Right atrium auricular region (tissue), 2 donors: ENCODE data around the gene GRM7. TPM values are rescaled to one million over a fixed set of nuclear protein-coding genes. Genes with fewer than 3 reads are reported as not detected.

Experiments
- DNase-seq: peaks from one replicate; pipeline ENCODE4 v3.0.0-alpha.2; 2019; ENCODE audit warnings: low spot score
- H3K27ac ChIP-seq, 2 donors: fragments of 200-600 bp; sonication (generic); 1 replicate in 1 of 2; 2 replicates in 1 of 2; pipeline ENCODE4 v1.5.1; 2016 to 2019
- H3K27me3 ChIP-seq, 2 donors: fragments of 200-600 bp; sonication (generic); one replicate each; pipeline versions ENCODE4 v1.5.1 to v1.6.0; 2017 to 2019
- H3K36me3 ChIP-seq: fragments of 200-600 bp; sonication (generic); one replicate; pipeline ENCODE4 v1.5.1; 2016
- H3K4me1 ChIP-seq, 2 donors: fragments of 200-600 bp; sonication (generic); one replicate each; pipeline versions ENCODE4 v1.5.1 to v1.6.0; 2017 to 2019
- H3K4me3 ChIP-seq, 2 donors: fragments of 200-600 bp; sonication (generic); 1 replicate in 1 of 2; 2 replicates in 1 of 2; pipeline ENCODE4 v1.5.1; 2017 to 2019; ENCODE audit warnings: mild to moderate bottlenecking in 1 of 2, moderate library complexity in 1 of 2
- H3K9me3 ChIP-seq, 2 donors: fragments of 200-600 bp; sonication (generic); one replicate each; pipeline ENCODE4 v1.5.1; 2019
- total RNA-seq, 2 donors: library from RNA; depleted of rRNA; stranded (reverse); fragments of >200 nt; gene quantifications; one replicate each; pipeline ENCODE4 v1.1.0, GENCODE V29; 2016
- TF ChIP-seq, protein P1 (sequence below), 2 donors: fragments of 200-600 bp; sonication (generic); IDR thresholded peaks; one replicate each; pipeline ENCODE4 v1.5.1; 2019; ENCODE audit warnings: antibody characterized with exemption in 2 of 2

The GRM7 gene
- total RNA-seq, 2 donors from 2014 or later = not detected

DNA sequence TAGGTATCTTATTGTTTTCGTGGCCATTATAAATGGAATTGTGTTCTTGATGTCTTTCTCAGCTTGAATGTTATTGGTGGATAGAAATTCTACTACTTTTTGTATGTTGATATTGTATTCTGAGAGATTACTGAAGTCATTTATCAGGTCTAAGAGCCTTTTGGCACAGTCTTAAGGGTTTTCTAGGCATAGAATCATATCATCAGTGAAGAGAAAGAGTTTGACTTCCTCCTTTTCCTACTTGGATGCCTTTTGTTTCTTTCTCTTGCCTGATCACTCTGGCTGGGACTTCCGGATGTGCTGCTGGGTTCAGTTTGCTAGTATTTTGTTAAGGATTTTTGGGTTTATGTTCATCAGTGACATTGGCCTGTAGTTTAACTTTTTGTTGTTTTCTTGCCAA is 527.1 kb downstream of the GRM7 start:
- H3K9me3 ChIP-seq = no peaks in the 10 kb centered on the region
- no peak overlapping the region for H3K4me3 ChIP-seq
- no peaks in the 10 kb centered on the region for H3K4me1 ChIP-seq
- H3K27ac ChIP-seq = no peak overlapping the region
- no peaks in the 10 kb centered on the region for H3K36me3 ChIP-seq
- H3K27me3 ChIP-seq = no peaks in the 10 kb centered on the region
- no peak for DNase-seq
- TF ChIP-seq, protein P1, sequence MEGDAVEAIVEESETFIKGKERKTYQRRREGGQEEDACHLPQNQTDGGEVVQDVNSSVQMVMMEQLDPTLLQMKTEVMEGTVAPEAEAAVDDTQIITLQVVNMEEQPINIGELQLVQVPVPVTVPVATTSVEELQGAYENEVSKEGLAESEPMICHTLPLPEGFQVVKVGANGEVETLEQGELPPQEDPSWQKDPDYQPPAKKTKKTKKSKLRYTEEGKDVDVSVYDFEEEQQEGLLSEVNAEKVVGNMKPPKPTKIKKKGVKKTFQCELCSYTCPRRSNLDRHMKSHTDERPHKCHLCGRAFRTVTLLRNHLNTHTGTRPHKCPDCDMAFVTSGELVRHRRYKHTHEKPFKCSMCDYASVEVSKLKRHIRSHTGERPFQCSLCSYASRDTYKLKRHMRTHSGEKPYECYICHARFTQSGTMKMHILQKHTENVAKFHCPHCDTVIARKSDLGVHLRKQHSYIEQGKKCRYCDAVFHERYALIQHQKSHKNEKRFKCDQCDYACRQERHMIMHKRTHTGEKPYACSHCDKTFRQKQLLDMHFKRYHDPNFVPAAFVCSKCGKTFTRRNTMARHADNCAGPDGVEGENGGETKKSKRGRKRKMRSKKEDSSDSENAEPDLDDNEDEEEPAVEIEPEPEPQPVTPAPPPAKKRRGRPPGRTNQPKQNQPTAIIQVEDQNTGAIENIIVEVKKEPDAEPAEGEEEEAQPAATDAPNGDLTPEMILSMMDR (IDR thresholded peaks at IDR 0.05) = no peak

DNA sequence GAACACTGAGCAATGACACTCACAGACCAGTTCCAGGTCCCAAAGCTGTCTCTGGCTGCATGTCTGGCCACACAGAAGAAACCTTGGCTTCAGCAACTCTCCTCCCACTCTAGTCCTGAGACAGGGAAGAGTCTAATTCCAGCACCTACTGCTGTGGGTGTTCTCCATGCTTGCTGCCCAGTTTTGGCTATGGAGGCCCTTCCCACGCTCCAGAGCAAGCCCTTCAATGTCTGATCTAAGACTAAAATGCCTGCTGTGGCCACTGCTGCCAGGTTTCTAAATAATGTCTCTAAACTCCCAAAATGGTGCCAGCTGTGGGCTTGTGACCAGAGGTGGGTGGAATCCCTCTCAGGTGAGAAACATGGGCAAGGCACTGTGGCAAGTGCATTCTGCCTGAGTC is 531.3 kb downstream of the GRM7 start:
- TF ChIP-seq, protein P1 (IDR thresholded peaks at IDR 0.05) = no peak
- Histone ChIP-seq H3K9me3 (no peaks in the 10 kb centered on the region), H3K36me3 (no peaks in the 10 kb centered on the region), H3K27ac (no peak overlapping the region), H3K4me3 (no peak overlapping the region), H3K27me3 (no peaks in the 10 kb centered on the region), H3K4me1 (no peaks in the 10 kb centered on the region)
- DNase-seq = no peak

DNA sequence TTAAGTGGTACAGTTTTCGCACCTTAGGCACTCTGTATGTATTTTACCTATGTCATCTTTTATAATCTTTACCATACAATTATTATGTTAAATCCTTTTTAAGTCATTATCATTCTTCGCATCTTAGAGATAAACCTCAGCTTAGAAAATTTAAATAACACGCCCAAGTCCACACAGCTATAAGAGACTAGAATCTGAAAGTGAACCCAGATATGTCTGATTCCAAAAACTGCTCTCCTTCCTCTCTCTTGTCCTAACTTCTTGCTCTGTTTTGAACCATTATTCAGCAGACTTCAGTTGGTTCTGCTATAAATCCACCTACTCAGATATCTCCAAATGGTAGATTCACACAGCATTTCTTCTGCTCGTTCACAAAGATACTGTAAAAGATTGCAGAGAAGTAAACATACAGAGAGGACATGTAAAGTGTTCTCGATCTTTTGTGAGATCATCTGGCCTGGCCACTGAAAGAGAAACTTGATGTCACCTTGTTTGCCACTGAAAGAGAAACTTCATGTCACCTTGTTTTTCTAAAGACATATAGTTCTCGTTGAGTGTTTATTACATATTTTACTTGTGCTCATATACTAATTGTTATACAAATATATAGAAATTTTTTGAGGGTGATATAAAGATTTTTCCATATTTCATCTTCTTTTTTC is 533.2 kb downstream of the GRM7 start:
- no peak for DNase-seq
- Histone ChIP-seq H3K27ac (no peak overlapping the region), H3K27me3 (no peaks in the 10 kb centered on the region), H3K4me3 (no peak overlapping the region), H3K36me3 (no peaks in the 10 kb centered on the region), H3K9me3 (no peaks in the 10 kb centered on the region), H3K4me1 (no peaks in the 10 kb centered on the region)
- TF ChIP-seq, protein P1 (IDR thresholded peaks at IDR 0.05) = no peak

DNA sequence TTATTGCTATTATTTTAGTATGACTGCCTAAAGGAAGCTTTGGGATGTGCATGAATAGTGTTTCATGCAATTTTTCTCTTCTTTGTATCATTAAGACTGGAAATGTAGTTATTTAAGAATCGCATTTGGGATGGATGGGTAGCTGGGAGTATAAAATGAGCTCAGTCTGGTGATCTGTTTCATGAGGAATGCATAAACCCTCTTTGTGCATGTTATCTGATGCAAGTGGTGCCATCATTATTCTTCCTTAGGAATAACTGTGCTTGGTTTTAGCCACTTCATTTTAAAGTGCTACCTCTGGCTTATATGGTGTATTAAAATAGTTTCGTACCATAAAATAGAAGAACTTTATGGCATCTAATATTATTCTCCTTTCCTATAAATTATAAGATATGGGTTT is 535.6 kb downstream of the GRM7 start:
- Histone ChIP-seq H3K9me3 (no peaks in the 10 kb centered on the region), H3K27me3 (no peaks in the 10 kb centered on the region), H3K4me3 (no peak overlapping the region), H3K36me3 (no peaks in the 10 kb centered on the region), H3K4me1 (no peaks in the 10 kb centered on the region), H3K27ac (no peak overlapping the region)
- DNase-seq = no peak
- TF ChIP-seq, protein P1 (IDR thresholded peaks at IDR 0.05) = no peak

DNA sequence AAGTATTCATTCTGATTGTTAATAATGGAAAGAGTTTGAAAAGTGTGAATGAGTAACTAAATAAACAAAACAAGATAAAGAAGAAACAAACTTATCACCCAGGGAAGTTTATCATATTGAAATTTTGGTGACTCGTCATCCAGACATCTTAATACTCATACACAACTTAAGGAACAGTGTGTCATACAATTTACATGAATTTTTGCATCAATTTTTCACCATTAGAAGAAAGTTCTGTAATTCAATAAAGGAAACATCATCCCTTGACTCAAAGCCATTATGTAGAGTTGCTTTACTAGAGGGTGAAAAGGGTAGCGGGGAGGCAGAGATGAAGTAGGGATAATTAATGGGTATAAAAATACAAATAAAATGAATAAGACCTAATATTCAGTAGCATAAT is 536.2 kb downstream of the GRM7 start:
- TF ChIP-seq, protein P1 (IDR thresholded peaks at IDR 0.05) = no peak
- no peak for DNase-seq
- Histone ChIP-seq H3K4me3 (no peak overlapping the region), H3K27ac (no peak overlapping the region), H3K27me3 (no peaks in the 10 kb centered on the region), H3K4me1 (no peaks in the 10 kb centered on the region), H3K9me3 (no peaks in the 10 kb centered on the region), H3K36me3 (no peaks in the 10 kb centered on the region)

DNA sequence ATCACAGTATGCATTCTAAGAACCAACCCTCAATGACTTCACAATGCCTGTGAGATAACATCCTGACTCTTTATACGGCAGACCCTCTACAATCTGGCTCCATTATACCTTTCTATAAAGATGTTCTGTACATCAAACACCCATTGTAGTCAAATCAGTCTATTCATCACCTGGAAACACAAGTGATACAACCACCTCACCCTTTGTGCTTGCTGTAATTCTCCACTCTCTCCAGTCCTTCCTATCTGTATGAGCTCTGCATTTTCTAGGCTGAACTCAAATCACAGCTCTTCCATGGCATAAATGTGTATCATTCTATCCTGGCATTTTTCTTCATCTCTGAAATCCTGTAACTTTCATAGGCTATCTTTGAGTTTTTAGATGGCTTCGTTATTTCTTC is 539.4 kb downstream of the GRM7 start:
- Histone ChIP-seq H3K27me3 (no peaks in the 10 kb centered on the region), H3K36me3 (no peaks in the 10 kb centered on the region), H3K9me3 (no peaks in the 10 kb centered on the region), H3K4me1 (no peaks in the 10 kb centered on the region), H3K27ac (no peak overlapping the region), H3K4me3 (no peak overlapping the region)
- TF ChIP-seq, protein P1 (IDR thresholded peaks at IDR 0.05) = no peak
- DNase-seq = no peak
